Kidney capillary endothelial cell (primary cell): ENCODE results near the gene DOHH.
"Not testable (repeated sequence)": the region's sequence is repeated elsewhere in the genome, so short reads cannot be mapped to it uniquely, and the experiment has no call there.

Experiments used
- DNase-seq: peaks from one replicate; pipeline ENCODE4 v3.0.0-alpha.2; 2018; ENCODE audit warnings: low spot score

Gene DOHH

GRCh38 chr19:3534375-3535234, 34.1 kb upstream of the DOHH start:
- DNase-seq: no peak

- DNase-seq: no peak
Observed at GRCh38 chr19:3533563-3534216, 33.2 kb upstream of the DOHH start.

GRCh38 chr19:3533033-3533432, 32.6 kb upstream of the DOHH start:
- DNase-seq: no peak

- DNase-seq: no peak
Observed at GRCh38 chr19:3532154-3532786, 31.8 kb upstream of the DOHH start.

- no peak for DNase-seq
Observed at GRCh38 chr19:3531716-3532115, 31.2 kb upstream of the DOHH start.

- DNase-seq: no peak
Observed at GRCh38 chr19:3530389-3530788, 29.9 kb upstream of the DOHH start.

- DNase-seq: not testable (repeated sequence)
Observed at GRCh38 chr19:3529299-3529698, 28.8 kb upstream of the DOHH start.

GRCh38 chr19:3528539-3529211, 28.2 kb upstream of the DOHH start:
- no peak for DNase-seq

- DNase-seq: no peak
Observed at GRCh38 chr19:3528080-3528479, 27.6 kb upstream of the DOHH start.

GRCh38 chr19:3527238-3527910, 26.9 kb upstream of the DOHH start:
- DNase-seq: no peak

GRCh38 chr19:3526507-3527237, 26.2 kb upstream of the DOHH start:
- DNase-seq: no peak

- no peak for DNase-seq
Observed at GRCh38 chr19:3524904-3525451, 24.5 kb upstream of the DOHH start.

GRCh38 chr19:3524078-3524842, 23.8 kb upstream of the DOHH start:
- DNase-seq: no peak

- no peak for DNase-seq
Observed at GRCh38 chr19:3523361-3524077, 23.0 kb upstream of the DOHH start.

- DNase-seq: no peak
Observed at GRCh38 chr19:3522421-3523360, 22.2 kb upstream of the DOHH start.

GRCh38 chr19:3521104-3521445, 20.6 kb upstream of the DOHH start:
- DNase-seq: no peak

- no peak for DNase-seq
Observed at GRCh38 chr19:3520166-3521103, 20.0 kb upstream of the DOHH start.
